Measurements from ENCODE around the gene ATP1A2.
"Not testable (repeated sequence)": the region's sequence is repeated elsewhere in the genome, so short reads cannot be mapped to it uniquely, and the experiment has no call there.

ATP1A2 gene

GRCh38 chr1:160101037-160101716, 14.4 kb upstream of the ATP1A2 start:
- peak; percentile 93 for DNase-seq (ENCODE audit: low spot score)

- DNase-seq (ENCODE audit: low spot score): no peak
Observed at GRCh38 chr1:160101717-160102522, 13.6 kb upstream of the ATP1A2 start.

GRCh38 chr1:160103658-160104408, 11.7 kb upstream of the ATP1A2 start:
- no peak for DNase-seq (ENCODE audit: low spot score)

- DNase-seq (ENCODE audit: low spot score): no peak
Observed at GRCh38 chr1:160104486-160104885, 11.1 kb upstream of the ATP1A2 start.

GRCh38 chr1:160105155-160105554, 10.4 kb upstream of the ATP1A2 start:
- no peak for DNase-seq (ENCODE audit: low spot score)

- DNase-seq (ENCODE audit: low spot score): no peak
Observed at GRCh38 chr1:160107512-160107911, 8.0 kb upstream of the ATP1A2 start.

- peak; percentile 59 for DNase-seq (ENCODE audit: low spot score)
Observed at GRCh38 chr1:160108888-160109662, 6.5 kb upstream of the ATP1A2 start.

GRCh38 chr1:160109686-160110085, 5.9 kb upstream of the ATP1A2 start:
- no peak for DNase-seq (ENCODE audit: low spot score)

GRCh38 chr1:160111462-160111861, 4.1 kb upstream of the ATP1A2 start:
- DNase-seq (ENCODE audit: low spot score): not testable (repeated sequence)

- DNase-seq (ENCODE audit: low spot score): no peak
Observed at GRCh38 chr1:160112357-160112756, 3.2 kb upstream of the ATP1A2 start.

- DNase-seq (ENCODE audit: low spot score): no peak
Observed at GRCh38 chr1:160113407-160113806, 2.2 kb upstream of the ATP1A2 start.

GRCh38 chr1:160114085-160114484, 1.5 kb upstream of the ATP1A2 start:
- no peak for DNase-seq (ENCODE audit: low spot score)

GRCh38 chr1:160116283-160117147, 956 bp downstream of the ATP1A2 start:
- DNase-seq (ENCODE audit: low spot score): no peak

GRCh38 chr1:160117300-160117699, 1.7 kb downstream of the ATP1A2 start:
- no peak for DNase-seq (ENCODE audit: low spot score)

- no peak for DNase-seq (ENCODE audit: low spot score)
Observed at GRCh38 chr1:160117709-160118183, 2.2 kb downstream of the ATP1A2 start.

GRCh38 chr1:160118928-160119327, 3.4 kb downstream of the ATP1A2 start:
- DNase-seq (ENCODE audit: low spot score): no peak

- no peak for DNase-seq (ENCODE audit: low spot score)
Observed at GRCh38 chr1:160120797-160121196, 5.2 kb downstream of the ATP1A2 start.

- DNase-seq (ENCODE audit: low spot score): no peak
Observed at GRCh38 chr1:160121388-160121787, 5.8 kb downstream of the ATP1A2 start.

- no peak for DNase-seq (ENCODE audit: low spot score)
Observed at GRCh38 chr1:160122978-160123495, 7.5 kb downstream of the ATP1A2 start.

GRCh38 chr1:160123726-160124125, 8.2 kb downstream of the ATP1A2 start:
- no peak for DNase-seq (ENCODE audit: low spot score)
